NT2/D1 (cell line): ENCODE results near the gene CTAGE4.
"Not testable (repeated sequence)": the region's sequence is repeated elsewhere in the genome, so short reads cannot be mapped to it uniquely, and the experiment has no call there.

Experiments used
- DNase-seq: peaks from one replicate; pipeline ENCODE4 v3.0.0-alpha.2; 2011; ENCODE audit warnings: low read depth, low spot score
- H3K27me3 ChIP-seq: 2 replicates; pipeline ENCODE4 v1.6.0; 2011; ENCODE audit warnings: mild to moderate bottlenecking; ENCODE audit not compliant: insufficient read length, insufficient read depth
- H3K36me3 ChIP-seq: 2 replicates; pipeline ENCODE4 v1.6.1; 2011; ENCODE audit warnings: mild to moderate bottlenecking, low read length, mixed read lengths; ENCODE audit not compliant: insufficient read depth, insufficient read length
- H3K4me1 ChIP-seq: 2 replicates; pipeline ENCODE4 v1.5.1; 2011; ENCODE audit not compliant: insufficient read depth, insufficient read length
- H3K4me3 ChIP-seq: 2 replicates; pipeline ENCODE4 v1.5.1; 2011; ENCODE audit warnings: low read depth; ENCODE audit not compliant: insufficient read length
- H3K9ac ChIP-seq: 2 replicates; pipeline ENCODE4 v1.6.0; 2011; ENCODE audit warnings: low read depth; ENCODE audit not compliant: insufficient read length
- H3K9me3 ChIP-seq: 2 replicates; pipeline ENCODE4 v1.5.1; 2011; ENCODE audit warnings: mild to moderate bottlenecking, low read length; ENCODE audit not compliant: insufficient read depth
- SUZ12 ChIP-seq: IDR thresholded peaks from 2 replicates; pipeline ENCODE4 v1.6.1; 2011; ENCODE audit not compliant: insufficient read length, insufficient read depth; ENCODE audit errors: extremely low read depth
- YY1 ChIP-seq: IDR thresholded peaks from 2 replicates; pipeline ENCODE4 v1.6.1; 2011; ENCODE audit not compliant: insufficient read length, insufficient read depth
- ZNF274 ChIP-seq: IDR thresholded peaks from 2 replicates; pipeline ENCODE4 v1.6.1; 2011; ENCODE audit warnings: mild to moderate bottlenecking, low read depth, low read length

Gene CTAGE4

GRCh38 chr7:144183166-144183565 is at the start of gene CTAGE4:
TSS of gene CTAGE4 (plus strand) at chr7:144183466. CDS start at chr7:144183504, 38 bp downstream.
- H3K9me3 ChIP-seq, H3K4me3 ChIP-seq, H3K4me1 ChIP-seq, H3K9ac ChIP-seq, H3K36me3 ChIP-seq, DNase-seq, H3K27me3 ChIP-seq: not testable (repeated sequence)

- H3K9ac ChIP-seq = no peak overlapping the region
- DNase-seq = no peak
Observed at GRCh38 chr7:144134116-144134515, 49.1 kb upstream of the CTAGE4 start.

GRCh38 chr7:144137501-144137900 is 45.8 kb upstream of the CTAGE4 start:
- no peaks in the 10 kb centered on the region for H3K9me3 ChIP-seq
- no peak for DNase-seq
- H3K9ac ChIP-seq = no peak overlapping the region
- TF ChIP-seq SUZ12 (no peak), YY1 (no peak), ZNF274 (no peak)
- no peaks in the 10 kb centered on the region for H3K27me3 ChIP-seq
- H3K4me1 ChIP-seq = no peaks in the 10 kb centered on the region
- no peak overlapping the region for H3K4me3 ChIP-seq
- H3K36me3 ChIP-seq = no peaks in the 10 kb centered on the region

More at GRCh38 chr7:144134116-144134515, 49.1 kb upstream of the CTAGE4 start:
- Histone ChIP-seq H3K4me3 (no peak overlapping the region), H3K9me3 (no peaks in the 10 kb centered on the region), H3K27me3 (no peaks in the 10 kb centered on the region), H3K36me3 (no peaks in the 10 kb centered on the region), H3K4me1 (no peaks in the 10 kb centered on the region)
- TF ChIP-seq ZNF274 (no peak), SUZ12 (no peak), YY1 (no peak)

- H3K27me3 ChIP-seq = no peaks in the 10 kb centered on the region
- H3K9ac ChIP-seq = no peak overlapping the region
- TF ChIP-seq SUZ12 (no peak), YY1 (no peak), ZNF274 (no peak)
- no peaks in the 10 kb centered on the region for H3K36me3 ChIP-seq
- no peak overlapping the region for H3K4me3 ChIP-seq
- no peaks in the 10 kb centered on the region for H3K4me1 ChIP-seq
- DNase-seq = no peak
- peaks cover 5% of the 10 kb centered on the region; the same call in 1 of the 2 replicates for H3K9me3 ChIP-seq
Observed at GRCh38 chr7:144142187-144142586, 41.1 kb upstream of the CTAGE4 start.

GRCh38 chr7:144144426-144144825 is 38.8 kb upstream of the CTAGE4 start:
- Histone ChIP-seq H3K9me3 (peaks cover 18% of the 10 kb centered on the region), H3K36me3 (no peaks in the 10 kb centered on the region), H3K4me1 (no peaks in the 10 kb centered on the region), H3K27me3 (no peaks in the 10 kb centered on the region), H3K9ac (no peak overlapping the region), H3K4me3 (no peak overlapping the region)
- no peak for TF ChIP-seq YY1
- no peak for TF ChIP-seq ZNF274
- TF ChIP-seq SUZ12 = no peak
- DNase-seq = no peak

- H3K4me1 ChIP-seq = no peaks in the 10 kb centered on the region
- H3K9me3 ChIP-seq = peaks cover 27% of the 10 kb centered on the region
- H3K36me3 ChIP-seq = no peaks in the 10 kb centered on the region
- H3K27me3 ChIP-seq = no peaks in the 10 kb centered on the region
- no peak overlapping the region for H3K9ac ChIP-seq
- TF ChIP-seq ZNF274 = no peak
- no peak for TF ChIP-seq SUZ12
- TF ChIP-seq YY1 = no peak
- no peak overlapping the region for H3K4me3 ChIP-seq
- no peak for DNase-seq
Observed at GRCh38 chr7:144148224-144148827, 34.9 kb upstream of the CTAGE4 start.

GRCh38 chr7:144158861-144159260 is 24.4 kb upstream of the CTAGE4 start:
- H3K4me3 ChIP-seq = no peak overlapping the region
- no peaks in the 10 kb centered on the region for H3K36me3 ChIP-seq
- no peak for DNase-seq
- TF ChIP-seq YY1 (no peak), SUZ12 (no peak), ZNF274 (no peak)
- no peak overlapping the region for H3K9ac ChIP-seq
- no peaks in the 10 kb centered on the region for H3K27me3 ChIP-seq
- no peaks in the 10 kb centered on the region for H3K4me1 ChIP-seq
- H3K9me3 ChIP-seq = no peaks in the 10 kb centered on the region; the same call in 1 of the 2 replicates

- no peaks in the 10 kb centered on the region; the same call in 1 of the 2 replicates for H3K9me3 ChIP-seq
- H3K36me3 ChIP-seq = no peaks in the 10 kb centered on the region
- no peak for DNase-seq
- H3K27me3 ChIP-seq = no peaks in the 10 kb centered on the region
- no peaks in the 10 kb centered on the region for H3K4me1 ChIP-seq
- TF ChIP-seq YY1 (no peak), SUZ12 (no peak), ZNF274 (no peak)
- H3K9ac ChIP-seq = no peak overlapping the region
- H3K4me3 ChIP-seq = no peak overlapping the region
Observed at GRCh38 chr7:144164784-144165183, 18.5 kb upstream of the CTAGE4 start.

GRCh38 chr7:144171594-144172350 is 11.5 kb upstream of the CTAGE4 start:
- not testable (repeated sequence) for H3K9me3 ChIP-seq, H3K9ac ChIP-seq, H3K4me3 ChIP-seq, H3K27me3 ChIP-seq, DNase-seq, H3K36me3 ChIP-seq, H3K4me1 ChIP-seq
